AG04450 (cell line): ENCODE data around the gene TICRR. TPM values are rescaled to one million over a fixed set of nuclear protein-coding genes. Genes with fewer than 3 reads are reported as not detected.
"Not testable (repeated sequence)": the region's sequence is repeated elsewhere in the genome, so short reads cannot be mapped to it uniquely, and the experiment has no call there.

Source experiments
- CTCF ChIA-PET: fragments of 300-600, 350-600 bp; formaldehyde crosslinking; extraction: SDS; loops from one replicate; lab custom pipeline; 2022; ENCODE audit warnings: antibody characterized with exemption, inconsistent platforms; lab: Charles Lee
- POLR2A ChIA-PET: fragments of 350-600 bp; formaldehyde crosslinking; extraction: SDS; loops from one replicate; lab custom pipeline; 2021; ENCODE audit warnings: antibody characterized with exemption, inconsistent platforms; lab: Yijun Ruan, JAX
- DNase-seq: peaks from one replicate; pipeline ENCODE4 v3.0.0-alpha.2; 2011; ENCODE audit warnings: low read depth, low spot score
- H3K27ac ChIP-seq: one replicate; pipeline ENCODE4 v1.5.1; 2012; ENCODE audit warnings: low read depth, low read length, control low read depth
- H3K27me3 ChIP-seq: one replicate; pipeline ENCODE4 v1.6.0; 2012; ENCODE audit warnings: low read length; ENCODE audit not compliant: control insufficient read depth, insufficient read depth
- H3K4me3 ChIP-seq: 2 replicates; pipeline ENCODE4 v1.5.1; 2011; ENCODE audit warnings: mild to moderate bottlenecking, low read depth, low read length, control low read depth
- H3K9me3 ChIP-seq: 2 replicates; pipeline ENCODE4 v1.5.1; 2012; ENCODE audit warnings: low read length; ENCODE audit not compliant: control insufficient read depth, insufficient read depth
- polyA plus RNA-seq: library from polyadenylated mRNA; depleted of rRNA; stranded (reverse); fragments of >200 nt; gene quantifications from 2 replicates; pipeline ENCODE4 v1.2.3, GENCODE V29; 2011
- TF ChIP-seq, protein P1 (sequence below): IDR thresholded peaks from 2 replicates; pipeline ENCODE4 v1.5.1; 2011; ENCODE audit warnings: low read depth, low read length, control low read depth, inconsistent platforms

TICRR gene
- polyA plus RNA-seq, 1 experiment = 1.3 TPM

DNA sequence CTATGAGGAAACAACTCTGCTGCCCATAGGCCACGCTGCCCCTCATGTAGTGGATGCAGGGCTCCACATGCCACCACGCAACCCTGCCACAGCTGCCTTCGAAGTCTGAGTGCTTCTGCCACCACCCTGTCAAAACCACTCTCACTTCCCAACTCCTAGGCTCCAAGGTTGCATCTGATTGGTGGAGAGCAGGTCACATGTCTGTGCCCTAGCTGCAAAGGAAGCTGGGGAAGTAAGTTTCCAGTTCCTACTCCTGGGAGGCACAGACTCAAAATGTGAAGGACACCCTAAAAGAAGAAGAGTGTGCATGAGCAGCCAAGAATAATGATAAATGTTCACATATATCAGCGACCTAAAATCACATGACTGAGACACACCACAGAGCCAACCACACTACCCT lies 31.9 kb upstream of the TICRR start:
- no peak for DNase-seq
- Histone ChIP-seq H3K9me3 (no peaks in the 10 kb centered on the region; the same call in 1 of the 2 replicates), H3K27ac (no peak overlapping the region), H3K27me3 (peaks cover 3% of the 10 kb centered on the region), H3K4me3 (no peak overlapping the region)
- POLR2A ChIA-PET = interaction anchor here (0.6 kb wide), 1 partner anchor 650 kb away, joined by 3 read pairs; no protein-coding TSS in a partner anchor
- CTCF ChIA-PET = no interaction called here
- TF ChIP-seq, protein P1, sequence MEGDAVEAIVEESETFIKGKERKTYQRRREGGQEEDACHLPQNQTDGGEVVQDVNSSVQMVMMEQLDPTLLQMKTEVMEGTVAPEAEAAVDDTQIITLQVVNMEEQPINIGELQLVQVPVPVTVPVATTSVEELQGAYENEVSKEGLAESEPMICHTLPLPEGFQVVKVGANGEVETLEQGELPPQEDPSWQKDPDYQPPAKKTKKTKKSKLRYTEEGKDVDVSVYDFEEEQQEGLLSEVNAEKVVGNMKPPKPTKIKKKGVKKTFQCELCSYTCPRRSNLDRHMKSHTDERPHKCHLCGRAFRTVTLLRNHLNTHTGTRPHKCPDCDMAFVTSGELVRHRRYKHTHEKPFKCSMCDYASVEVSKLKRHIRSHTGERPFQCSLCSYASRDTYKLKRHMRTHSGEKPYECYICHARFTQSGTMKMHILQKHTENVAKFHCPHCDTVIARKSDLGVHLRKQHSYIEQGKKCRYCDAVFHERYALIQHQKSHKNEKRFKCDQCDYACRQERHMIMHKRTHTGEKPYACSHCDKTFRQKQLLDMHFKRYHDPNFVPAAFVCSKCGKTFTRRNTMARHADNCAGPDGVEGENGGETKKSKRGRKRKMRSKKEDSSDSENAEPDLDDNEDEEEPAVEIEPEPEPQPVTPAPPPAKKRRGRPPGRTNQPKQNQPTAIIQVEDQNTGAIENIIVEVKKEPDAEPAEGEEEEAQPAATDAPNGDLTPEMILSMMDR = no peak

DNA sequence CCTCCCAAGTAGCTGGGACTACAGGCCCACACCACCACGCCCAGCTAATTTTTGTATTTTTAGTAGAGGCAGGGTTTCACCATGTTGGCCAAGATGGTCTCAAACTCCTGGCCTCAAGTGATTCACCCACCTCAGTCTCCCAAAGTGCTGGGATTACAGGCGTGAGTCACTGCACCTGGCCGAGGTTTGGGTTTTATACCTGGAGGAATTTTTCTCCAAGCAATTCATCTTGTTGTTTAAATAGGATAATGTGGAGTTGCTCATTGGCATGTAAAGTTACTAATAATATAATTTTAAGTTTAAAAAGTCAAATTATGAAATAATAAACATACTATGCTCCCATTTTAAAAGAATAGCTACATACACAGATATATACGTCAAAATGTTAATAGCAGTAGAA lies 26.1 kb upstream of the TICRR start:
- DNase-seq, H3K4me3 ChIP-seq, H3K9me3 ChIP-seq, H3K27me3 ChIP-seq, POLR2A ChIA-PET, CTCF ChIA-PET, H3K27ac ChIP-seq: not testable (repeated sequence)

DNA sequence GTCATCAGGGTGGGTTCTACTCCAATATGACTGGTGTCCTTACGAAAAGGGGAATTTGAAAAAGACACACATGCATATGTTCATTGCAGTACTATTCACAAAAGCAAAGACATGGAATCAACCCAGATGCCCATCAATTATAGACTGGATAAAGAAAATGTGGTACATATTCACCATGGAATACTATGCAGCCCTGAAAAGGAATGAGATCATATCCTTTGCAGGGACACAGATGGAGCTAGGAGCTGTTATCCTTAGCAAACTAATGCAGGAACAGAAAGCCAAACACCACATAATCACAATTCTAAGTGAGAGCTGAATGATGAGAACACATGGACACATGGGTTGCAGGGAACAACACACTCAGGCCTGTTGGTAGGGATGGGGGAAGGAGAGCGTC lies 24.8 kb upstream of the TICRR start:
- Histone ChIP-seq H3K4me3 (no peak overlapping the region), H3K27me3 (peaks cover 10% of the 10 kb centered on the region), H3K9me3 (no peaks in the 10 kb centered on the region), H3K27ac (no peak overlapping the region)
- TF ChIP-seq, protein P1 = no peak
- DNase-seq = no peak
- CTCF ChIA-PET = no interaction called here
- POLR2A ChIA-PET = no interaction called here

DNA sequence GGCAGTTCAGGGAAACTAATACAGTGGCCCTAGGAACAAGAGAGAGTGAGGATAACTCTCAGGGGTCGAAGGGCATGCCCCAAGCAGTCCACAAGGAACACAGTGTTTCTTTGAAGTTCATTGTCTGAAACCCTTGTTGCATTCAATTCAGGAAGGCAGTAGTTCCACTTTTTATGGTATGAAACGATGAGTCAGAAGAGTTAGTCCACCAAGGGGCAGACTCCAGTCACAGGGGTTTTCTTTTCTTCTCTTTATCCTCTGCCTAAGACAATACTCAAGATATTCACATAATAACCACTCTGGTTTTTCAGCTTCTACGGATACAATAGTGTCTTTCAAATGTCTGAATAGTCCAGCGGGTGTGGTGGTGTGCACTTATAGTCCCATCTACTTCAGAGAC lies 23.7 kb upstream of the TICRR start:
- peaks cover 13% of the 10 kb centered on the region for H3K27me3 ChIP-seq
- no peaks in the 10 kb centered on the region for H3K9me3 ChIP-seq
- H3K4me3 ChIP-seq = no peak overlapping the region
- no peak overlapping the region for H3K27ac ChIP-seq
- ChIA-PET POLR2A (no interaction called here), CTCF (no interaction called here)
- DNase-seq = no peak
- TF ChIP-seq, protein P1 = no peak

DNA sequence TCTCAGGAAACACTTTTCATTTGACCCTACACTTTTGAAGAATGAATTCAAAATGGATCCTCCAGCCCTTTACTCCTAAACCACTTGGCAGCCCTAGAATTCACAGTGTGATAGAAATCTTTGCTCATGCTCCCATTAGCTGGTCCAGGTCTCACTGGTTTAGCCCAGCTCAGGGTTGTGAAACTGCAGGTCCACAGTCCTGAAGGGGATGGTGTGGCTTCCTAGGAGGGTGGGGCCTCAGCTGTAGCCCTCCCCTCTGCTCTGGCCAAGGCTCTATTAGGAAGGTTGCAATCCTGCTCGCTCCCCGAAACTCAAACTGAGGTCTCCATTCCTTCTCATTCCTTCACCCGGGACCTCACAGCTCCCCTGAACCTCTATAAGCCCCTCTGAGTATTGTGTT lies 21.6 kb upstream of the TICRR start:
- no peak overlapping the region for H3K4me3 ChIP-seq
- no peak overlapping the region for H3K27ac ChIP-seq
- TF ChIP-seq, protein P1 = no peak
- H3K27me3 ChIP-seq = peaks cover 10% of the 10 kb centered on the region
- no peak for DNase-seq
- ChIA-PET POLR2A (no interaction called here), CTCF (interaction anchor here (0.6 kb wide), 1 partner anchor 195 kb away, joined by 3 read pairs; no protein-coding TSS in a partner anchor)
- H3K9me3 ChIP-seq = no peaks in the 10 kb centered on the region
